Non-pigmented ciliary epithelial cell (primary cell): Measurements from ENCODE around the gene PRRC2C.
"Not testable (repeated sequence)": the region's sequence is repeated elsewhere in the genome, so short reads cannot be mapped to it uniquely, and the experiment has no call there.

Experiments used
- DNase-seq: peaks from one replicate; pipeline ENCODE4 v3.0.0-alpha.2; 2010; ENCODE audit warnings: low read depth

The PRRC2C gene

GRCh38 chr1:171485375-171486047 lies at the start of gene PRRC2C:
PRRC2C (plus strand) TSS chr1:171485530; CDS start chr1:171512089, 26,559 bp downstream.
- peak; percentile 94 for DNase-seq

- DNase-seq: peak; percentile 94
Observed at GRCh38 chr1:171438441-171438840, 46.9 kb upstream of the PRRC2C start.

- not testable (repeated sequence) for DNase-seq
Observed at GRCh38 chr1:171440201-171440600, 45.1 kb upstream of the PRRC2C start.

- peak; percentile 38 for DNase-seq
Observed at GRCh38 chr1:171441278-171441895, 43.9 kb upstream of the PRRC2C start.

- no peak for DNase-seq
Observed at GRCh38 chr1:171446386-171446785, 38.9 kb upstream of the PRRC2C start.

GRCh38 chr1:171455967-171456366 lies 29.4 kb upstream of the PRRC2C start:
- no peak for DNase-seq

GRCh38 chr1:171457412-171457811 lies 27.9 kb upstream of the PRRC2C start:
- DNase-seq: no peak

GRCh38 chr1:171460018-171460620 lies 25.2 kb upstream of the PRRC2C start:
- no peak for DNase-seq

- DNase-seq: no peak
Observed at GRCh38 chr1:171467626-171468025, 17.7 kb upstream of the PRRC2C start.

- no peak for DNase-seq
Observed at GRCh38 chr1:171468120-171468750, 17.1 kb upstream of the PRRC2C start.

- DNase-seq: no peak
Observed at GRCh38 chr1:171470726-171471125, 14.6 kb upstream of the PRRC2C start.

- DNase-seq: no peak
Observed at GRCh38 chr1:171472183-171472647, 13.1 kb upstream of the PRRC2C start.

- no peak for DNase-seq
Observed at GRCh38 chr1:171476829-171477228, 8.5 kb upstream of the PRRC2C start.

- no peak for DNase-seq
Observed at GRCh38 chr1:171477804-171478203, 7.5 kb upstream of the PRRC2C start.

- no peak for DNase-seq
Observed at GRCh38 chr1:171480035-171480434, 5.3 kb upstream of the PRRC2C start.

GRCh38 chr1:171484760-171485374 lies 463 bp upstream of the PRRC2C start:
- no peak for DNase-seq

- DNase-seq: no peak
Observed at GRCh38 chr1:171486048-171486519, 754 bp downstream of the PRRC2C start.

- DNase-seq: no peak
Observed at GRCh38 chr1:171487038-171487437, 1.7 kb downstream of the PRRC2C start.

GRCh38 chr1:171488190-171488929 lies 3.0 kb downstream of the PRRC2C start:
- DNase-seq: no peak

GRCh38 chr1:171494076-171494475 lies 8.7 kb downstream of the PRRC2C start:
- DNase-seq: no peak

GRCh38 chr1:171495444-171495843 lies 10.1 kb downstream of the PRRC2C start:
- DNase-seq: no peak
